VCaP (cell line): Measurements from ENCODE around the gene ICAM3.

Source experiments
- H3K27ac ChIP-seq: fragments of 450-650 bp; 2 replicates; pipeline ENCODE4 v1.5.1; 2017
- TF ChIP-seq, protein P1 (sequence below): fragments of 450-650 bp; conservative IDR thresholded peaks from 2 replicates; pipeline ENCODE4 v1.5.1; 2017; ENCODE audit warnings: mild to moderate bottlenecking, moderate library complexity

The ICAM3 gene

GRCh38 chr19:10361569-10362011, 22.2 kb upstream of the ICAM3 start:
- no peak overlapping the region for H3K27ac ChIP-seq
- TF ChIP-seq, protein P1, sequence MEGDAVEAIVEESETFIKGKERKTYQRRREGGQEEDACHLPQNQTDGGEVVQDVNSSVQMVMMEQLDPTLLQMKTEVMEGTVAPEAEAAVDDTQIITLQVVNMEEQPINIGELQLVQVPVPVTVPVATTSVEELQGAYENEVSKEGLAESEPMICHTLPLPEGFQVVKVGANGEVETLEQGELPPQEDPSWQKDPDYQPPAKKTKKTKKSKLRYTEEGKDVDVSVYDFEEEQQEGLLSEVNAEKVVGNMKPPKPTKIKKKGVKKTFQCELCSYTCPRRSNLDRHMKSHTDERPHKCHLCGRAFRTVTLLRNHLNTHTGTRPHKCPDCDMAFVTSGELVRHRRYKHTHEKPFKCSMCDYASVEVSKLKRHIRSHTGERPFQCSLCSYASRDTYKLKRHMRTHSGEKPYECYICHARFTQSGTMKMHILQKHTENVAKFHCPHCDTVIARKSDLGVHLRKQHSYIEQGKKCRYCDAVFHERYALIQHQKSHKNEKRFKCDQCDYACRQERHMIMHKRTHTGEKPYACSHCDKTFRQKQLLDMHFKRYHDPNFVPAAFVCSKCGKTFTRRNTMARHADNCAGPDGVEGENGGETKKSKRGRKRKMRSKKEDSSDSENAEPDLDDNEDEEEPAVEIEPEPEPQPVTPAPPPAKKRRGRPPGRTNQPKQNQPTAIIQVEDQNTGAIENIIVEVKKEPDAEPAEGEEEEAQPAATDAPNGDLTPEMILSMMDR = no peak

GRCh38 chr19:10356431-10356830, 17.0 kb upstream of the ICAM3 start:
- TF ChIP-seq, protein P1 = no peak
- no peak overlapping the region for H3K27ac ChIP-seq

DNA sequence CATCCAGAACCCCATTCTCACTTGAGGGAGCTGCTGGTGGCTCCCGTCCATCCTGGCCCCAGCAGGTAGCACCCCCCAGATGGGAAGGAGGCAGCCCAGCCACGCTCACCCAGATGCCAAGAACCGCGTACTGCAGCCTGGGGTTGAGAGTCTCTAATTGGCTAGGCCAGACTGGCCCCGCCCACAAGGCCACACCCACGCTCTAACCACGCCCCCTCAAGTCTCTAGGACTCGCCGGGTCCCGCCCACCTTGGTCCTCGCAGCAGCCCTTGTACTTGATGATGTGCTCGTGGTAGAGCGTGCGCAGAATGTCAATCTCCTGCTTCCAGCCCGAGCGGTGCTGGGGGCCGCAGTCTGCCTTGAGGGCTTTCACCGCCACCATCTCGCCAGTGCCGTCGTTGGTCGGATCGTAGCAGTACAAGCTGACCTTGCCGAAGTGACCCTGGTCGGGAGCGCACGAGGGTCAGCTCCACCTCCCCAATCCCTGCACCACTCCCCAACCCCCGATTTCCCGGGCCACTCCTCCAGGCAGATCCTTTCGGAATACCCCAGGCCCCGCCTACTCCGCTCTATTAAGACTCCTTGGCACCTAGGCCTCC, 14.5 kb upstream of the ICAM3 start:
- TF ChIP-seq, protein P1 = no peak
- no peak overlapping the region for H3K27ac ChIP-seq

DNA sequence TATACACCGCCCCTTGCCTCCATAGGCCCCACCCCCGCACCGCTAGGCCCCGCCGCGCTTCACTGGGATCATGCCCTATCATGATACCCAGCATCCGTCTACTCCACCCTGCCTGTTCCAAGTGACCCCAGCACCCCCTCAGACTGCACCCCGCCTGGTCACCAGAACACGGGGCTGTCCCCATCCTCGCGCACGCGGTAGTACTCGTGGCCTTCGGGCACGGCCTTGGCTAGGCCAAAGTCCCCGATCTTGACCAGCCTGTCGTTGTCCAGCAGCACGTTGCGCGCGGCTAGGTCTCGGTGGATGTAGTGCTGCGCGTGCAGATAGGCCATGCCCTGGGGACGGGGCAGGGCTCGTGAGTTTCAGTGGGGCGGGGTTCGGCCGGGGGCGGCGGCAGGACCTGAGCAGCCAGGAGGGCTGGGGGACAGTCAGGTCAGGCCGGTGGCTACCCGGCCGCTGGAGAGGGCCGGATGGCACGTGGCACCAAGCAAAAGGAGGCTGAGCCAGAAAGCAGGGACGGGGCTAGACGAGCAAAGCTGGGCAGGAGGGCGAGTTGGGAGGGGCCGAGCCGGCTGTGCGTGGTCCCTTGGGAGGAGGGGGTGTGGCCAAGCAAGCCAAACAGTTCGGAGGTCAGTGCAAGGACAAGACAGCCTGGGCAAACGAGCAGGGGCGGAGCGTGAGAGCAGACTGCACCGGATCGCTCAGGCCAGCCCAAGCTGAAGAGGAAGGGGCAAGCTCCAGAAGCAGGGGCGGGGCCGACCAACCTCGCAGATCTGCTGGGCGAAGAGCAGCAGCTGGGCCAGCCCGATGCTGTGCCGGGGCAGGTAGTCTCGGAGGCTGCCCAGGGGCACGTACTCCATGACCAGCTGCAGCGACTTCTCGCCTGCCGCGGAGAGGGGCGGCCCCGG, 13.6 kb upstream of the ICAM3 start:
- H3K27ac ChIP-seq = no peak overlapping the region
- TF ChIP-seq, protein P1 = no peak

DNA sequence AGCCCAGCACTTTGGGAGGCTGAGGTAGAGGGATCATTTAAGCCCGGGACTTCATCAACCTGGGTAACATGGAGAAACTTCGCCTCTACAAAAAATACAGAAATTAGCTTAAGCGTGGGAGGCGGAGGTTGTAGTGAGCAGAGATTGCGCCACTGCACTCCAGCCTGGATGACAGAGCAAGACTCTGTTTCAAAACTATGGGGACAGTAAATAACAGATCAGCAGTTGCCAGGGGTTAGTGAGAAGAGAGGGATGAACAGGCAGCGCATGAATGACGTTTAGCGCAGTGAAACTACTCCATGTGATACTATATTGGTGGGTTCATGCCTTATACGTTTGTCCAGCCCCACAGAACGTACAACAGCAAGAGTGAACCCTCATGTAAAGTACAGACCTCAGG, 7.1 kb upstream of the ICAM3 start:
- H3K27ac ChIP-seq = no peak overlapping the region
- TF ChIP-seq, protein P1 = no peak

- TF ChIP-seq, protein P1 = no peak
- H3K27ac ChIP-seq = no peak overlapping the region
Observed at GRCh38 chr19:10344780-10345179, 5.4 kb upstream of the ICAM3 start.

DNA sequence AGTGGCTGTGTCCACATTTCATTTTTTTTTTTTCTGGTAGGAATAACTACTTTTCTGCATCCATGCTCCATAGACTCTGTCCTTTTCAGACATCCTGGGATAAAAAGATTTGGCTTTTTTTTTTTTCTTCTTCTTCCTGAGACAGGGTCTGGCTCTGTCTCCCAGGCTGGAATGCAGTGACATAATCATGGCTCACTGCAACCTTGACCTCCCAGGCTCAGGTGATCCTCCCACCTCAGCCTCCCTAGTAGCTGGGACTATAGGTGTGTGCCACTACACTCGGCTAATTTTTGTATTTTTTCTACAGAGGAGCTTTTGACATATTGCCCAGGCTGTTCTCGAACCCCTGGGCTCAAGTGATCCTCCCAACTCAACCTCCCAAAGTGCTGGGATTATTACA, 4.1 kb upstream of the ICAM3 start:
- no peak overlapping the region for H3K27ac ChIP-seq

More for the DNA sequence above, 4.1 kb upstream of the ICAM3 start:
- TF ChIP-seq, protein P1 = no peak
